VCaP (cell line): ENCODE measurements around the gene AP1S1.

Experiments
- H3K27ac ChIP-seq: fragments of 450-650 bp; 2 replicates; pipeline ENCODE4 v1.5.1; 2017
- CTCF ChIP-seq: fragments of 450-650 bp; conservative IDR thresholded peaks from 2 replicates; pipeline ENCODE4 v1.5.1; 2017; ENCODE audit warnings: mild to moderate bottlenecking, moderate library complexity

The AP1S1 gene

DNA sequence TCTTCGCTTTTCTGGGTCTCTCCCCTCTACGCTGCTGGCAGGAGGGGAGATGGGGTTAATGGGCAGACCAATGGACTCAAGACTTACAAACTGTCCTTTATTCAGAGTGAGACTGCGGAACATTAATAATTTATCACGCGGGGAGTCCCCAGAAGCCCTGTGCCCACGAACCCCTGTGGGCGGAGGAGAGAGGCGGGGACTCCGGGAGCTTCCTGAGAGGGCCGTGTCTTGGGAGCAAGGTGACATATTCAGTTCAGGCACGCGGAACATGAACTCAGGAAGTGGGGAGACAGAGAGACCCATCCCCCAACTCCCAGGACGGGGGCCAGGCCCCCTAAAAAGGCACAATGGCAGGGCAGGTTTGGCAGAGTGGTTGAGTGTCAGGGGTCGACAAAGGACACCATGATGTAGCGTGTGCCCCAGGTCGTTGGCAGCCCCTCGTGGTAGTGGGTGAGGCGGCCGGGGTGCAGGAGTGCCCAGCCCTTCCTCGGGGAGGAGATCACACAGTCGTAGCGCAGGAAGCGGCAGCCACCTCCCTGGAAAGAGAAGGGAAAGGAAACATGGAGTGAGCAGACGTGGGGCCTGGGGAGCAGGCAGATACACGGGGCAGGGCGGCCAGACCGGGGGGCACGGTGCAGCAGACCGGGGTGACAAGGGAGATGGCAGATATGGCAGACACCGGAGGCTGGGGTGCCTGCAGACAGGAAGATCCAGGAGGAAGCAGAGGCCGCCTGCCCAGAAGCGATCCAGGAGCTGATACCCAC, 51.8 kb downstream of the AP1S1 start:
- no peak for TF ChIP-seq CTCF
- H3K27ac ChIP-seq: no peak overlapping the region

DNA sequence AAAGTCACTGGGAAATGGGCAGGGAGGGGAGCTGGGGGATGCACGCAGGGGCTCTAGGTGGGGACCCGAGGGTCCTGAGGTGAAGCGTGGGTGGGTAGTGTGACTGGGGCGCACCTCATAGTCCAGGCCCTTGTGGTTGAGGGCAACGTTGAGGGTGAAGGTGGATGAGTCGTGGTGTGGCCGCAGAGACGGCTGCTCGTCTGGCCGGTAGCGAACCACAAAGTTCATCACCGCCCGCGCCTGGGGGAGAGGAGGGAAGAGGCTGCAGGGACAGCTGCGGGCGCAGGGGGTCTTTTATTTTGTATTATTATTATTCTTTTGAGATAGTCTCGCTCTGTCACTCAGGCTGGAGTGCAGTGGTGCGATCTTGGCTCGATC, 52.4 kb downstream of the AP1S1 start:
- H3K27ac ChIP-seq: no peak overlapping the region
- TF ChIP-seq CTCF: no peak

DNA sequence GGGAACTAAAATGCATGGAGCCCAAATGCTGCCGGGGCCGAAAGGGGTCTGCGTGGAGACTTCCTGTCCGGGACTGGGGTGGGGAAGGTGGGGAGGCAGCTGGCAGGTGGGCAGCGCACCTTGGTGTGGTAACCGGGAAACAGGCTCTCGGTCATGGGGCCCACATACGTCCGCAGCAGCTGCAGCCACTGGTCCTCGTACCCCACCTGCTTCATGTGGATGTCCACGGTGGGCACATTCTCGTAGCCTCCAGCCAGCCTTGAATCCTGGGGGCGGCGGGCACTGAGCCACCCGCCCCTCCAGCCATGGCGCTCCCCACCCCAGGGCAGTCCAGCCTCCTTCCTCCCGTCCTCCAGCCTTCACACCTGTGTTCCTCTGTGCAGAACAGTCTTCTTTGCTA, 53.2 kb downstream of the AP1S1 start:
- TF ChIP-seq CTCF: no peak
- no peak overlapping the region for H3K27ac ChIP-seq

DNA sequence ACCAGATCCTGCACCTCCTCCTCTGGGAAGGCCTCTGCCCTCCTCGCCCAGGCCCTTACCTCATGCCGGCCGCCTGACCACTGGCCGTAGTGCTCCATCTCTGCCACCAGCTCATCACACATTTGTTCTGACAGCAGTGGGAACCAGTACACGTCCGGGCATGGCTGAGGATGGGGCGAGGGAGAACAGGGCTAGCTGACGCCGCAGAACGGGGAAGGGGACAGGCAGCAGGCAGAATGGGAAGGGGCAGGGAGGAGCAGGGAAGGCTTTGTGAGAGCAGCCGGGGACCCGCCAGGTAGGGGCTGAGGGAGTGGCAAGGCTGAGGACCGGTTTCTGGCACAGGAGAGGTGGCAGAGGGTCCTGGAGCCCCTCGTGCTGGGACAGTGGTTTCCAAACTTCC, 54.5 kb downstream of the AP1S1 start:
- no peak for TF ChIP-seq CTCF
- H3K27ac ChIP-seq: no peak overlapping the region

DNA sequence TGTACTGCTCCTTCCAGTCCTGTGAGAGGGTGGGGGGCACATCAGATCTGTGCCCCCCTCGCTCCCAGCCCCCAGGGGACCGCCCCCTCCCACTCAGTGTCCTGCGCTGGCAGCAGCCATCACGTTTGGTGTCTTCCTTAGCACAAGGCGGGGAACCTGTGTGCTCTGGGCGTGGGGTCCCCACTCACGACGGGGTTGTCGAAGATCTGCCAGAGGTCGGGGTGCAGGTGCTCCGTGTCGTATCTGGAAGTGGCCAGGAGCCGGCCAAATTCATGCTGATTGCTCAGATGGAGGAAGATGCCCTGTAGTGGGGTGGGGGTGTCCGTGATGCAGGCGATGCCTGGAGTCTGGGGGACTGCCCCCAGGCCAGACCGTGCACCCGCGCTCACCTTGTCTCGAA, 55.9 kb downstream of the AP1S1 start:
- no peak overlapping the region for H3K27ac ChIP-seq
- TF ChIP-seq CTCF: no peak
